Naive thymus-derived CD4-positive, alpha-beta T cell (primary cell): ENCODE results near the gene PSTPIP1. TPM values are rescaled to one million over a fixed set of nuclear protein-coding genes. Genes with fewer than 3 reads are reported as not detected.

Source experiments
- ATAC-seq: fragments of 150-1000 bp; cut with Tn5 transposase; 2 replicates; pipeline ENCODE4 v1.10.0; 2021; ENCODE audit warnings: mild to moderate bottlenecking, moderate library complexity
- CTCF ChIA-PET: fragments of 350-600 bp; sonication (Branson Sonifier 250); formaldehyde crosslinking; loops from one replicate; lab custom pipeline; 2021; ENCODE audit warnings: antibody characterized with exemption; lab: Charles Lee
- POLR2A ChIA-PET: fragments of 350-600 bp; sonication (Branson Sonifier 250); formaldehyde crosslinking; loops from one replicate; lab custom pipeline; 2021; ENCODE audit warnings: antibody characterized with exemption, inconsistent platforms; lab: Charles Lee
- DNase-seq, 9 donors: peaks; one replicate each; pipeline versions ENCODE4 v3.0.0 to v3.0.0-alpha.2; 2020 to 2022; ENCODE audit warnings: mixed read lengths in 1 of 9
- H3K27ac ChIP-seq: one replicate; pipeline ENCODE4 v1.7.0; 2013; ENCODE audit warnings: mild to moderate bottlenecking, low read depth, low read length, moderate library complexity
- H3K27me3 ChIP-seq, 2 donors: one replicate each; pipeline ENCODE4 v1.7.0; 2013; ENCODE audit warnings: low read length in 2 of 2, mild to moderate bottlenecking in 2 of 2, moderate library complexity in 2 of 2; ENCODE audit not compliant: control insufficient read depth in 2 of 2, insufficient read depth in 2 of 2
- H3K36me3 ChIP-seq, 3 experiments: 1 replicate in 2 of 3; 2 replicates in 1 of 3; pipeline ENCODE4 v1.7.0; 2013; ENCODE audit warnings: low read length in 3 of 3, mild to moderate bottlenecking in 3 of 3, moderate library complexity in 1 of 3; ENCODE audit not compliant: insufficient read depth in 3 of 3, control insufficient read depth in 2 of 3
- H3K4me1 ChIP-seq, 2 donors: one replicate each; pipeline ENCODE4 v1.7.0; 2013; ENCODE audit warnings: low read length in 2 of 2, mild to moderate bottlenecking in 2 of 2, moderate library complexity in 1 of 2; ENCODE audit not compliant: control insufficient read depth in 2 of 2, insufficient read depth in 2 of 2
- H3K4me3 ChIP-seq: 2 replicates; pipeline ENCODE4 v1.7.0; 2013; ENCODE audit warnings: mild to moderate bottlenecking, low read length
- H3K9me3 ChIP-seq, 3 experiments: 1 replicate in 2 of 3; 2 replicates in 1 of 3; pipeline ENCODE4 v1.7.0; 2013; ENCODE audit warnings: low read length in 3 of 3; ENCODE audit not compliant: control insufficient read depth in 2 of 3
- H3K27ac Mint-ChIP-seq, 9 donors: one replicate each; pipeline ENCODE4 v1.8.0; 2020 to 2022; ENCODE audit warnings: mixed read lengths in 9 of 9, mild to moderate bottlenecking in 8 of 9, moderate library complexity in 5 of 9, inconsistent platforms in 2 of 9
- H3K27me3 Mint-ChIP-seq, 5 donors: one replicate each; pipeline ENCODE4 v1.8.0; 2021 to 2022; ENCODE audit warnings: mixed read lengths in 5 of 5, mild to moderate bottlenecking in 1 of 5
- H3K36me3 Mint-ChIP-seq, 5 donors: one replicate each; pipeline ENCODE4 v1.8.0; 2020 to 2022; ENCODE audit warnings: mixed read lengths in 5 of 5, mild to moderate bottlenecking in 3 of 5, inconsistent platforms in 1 of 5
- H3K4me1 Mint-ChIP-seq, 7 donors: one replicate each; pipeline ENCODE4 v1.8.0; 2020 to 2022; ENCODE audit warnings: mixed read lengths in 7 of 7, mild to moderate bottlenecking in 3 of 7, inconsistent platforms in 1 of 7
- H3K4me3 Mint-ChIP-seq, 10 donors: one replicate each; pipeline ENCODE4 v1.8.0; 2020 to 2022; ENCODE audit warnings: mild to moderate bottlenecking in 10 of 10, mixed read lengths in 10 of 10, moderate library complexity in 6 of 10, inconsistent platforms in 2 of 10
- H3K9me3 Mint-ChIP-seq, 11 donors: one replicate each; pipeline ENCODE4 v1.8.0; 2020 to 2022; ENCODE audit warnings: mixed read lengths in 11 of 11, mild to moderate bottlenecking in 4 of 11, inconsistent platforms in 1 of 11, moderate library complexity in 1 of 11
- intact Hi-C, 2 donors: fragments of 100-400 bp; cut with micrococcal nuclease; formaldehyde crosslinking; loops; one replicate each; pipeline ENCODE4 v1.15.1; 2023
- polyA plus RNA-seq, 2 donors: library from polyadenylated mRNA; unstranded; fragments of 300-500 nt; fragmentation: Illumina TruSeq; gene quantifications; one replicate each; pipeline ENCODE4 v1.2.3, GENCODE V29; 2021
- total RNA-seq, 6 experiments: library from RNA in 5 of 6; stranded (reverse) in 5 of 6; gene quantifications; 1 replicate in 5 of 6; 2 replicates in 1 of 6; pipeline ENCODE4 v1.2.3 and lab custom pipeline; 2021 to 2026

The PSTPIP1 gene
- total and polyA plus RNA-seq, 7 experiments from 2014 or later: 29.1 to 182 (median 145) TPM

GRCh38 chr15:77076323-77076915, 81.5 kb downstream of the PSTPIP1 start:
- H3K27me3 ChIP-seq: peaks cover 0 to 2% of the 10 kb centered on the region in 2 donors
- Mint-ChIP-seq H3K27me3 (peaks cover 0 to 15% (median 0%) of the 10 kb centered on the region in 5 donors), H3K27ac (no peak overlapping the region), H3K36me3 (no peaks in the 10 kb centered on the region), H3K4me3 (no peak overlapping the region), H3K4me1 (peaks cover 0 to 9% (median 8%) of the 10 kb centered on the region in 7 donors), H3K9me3 (peaks cover 0 to 1% (median 0%) of the 10 kb centered on the region in 11 donors)
- no peak overlapping the region for H3K27ac ChIP-seq
- H3K36me3 ChIP-seq: no peaks in the 10 kb centered on the region
- DNase-seq: no peak
- ATAC-seq: no peak
- POLR2A ChIA-PET: interaction anchor here (1.5 kb wide), 1 partner anchor 10 kb away, joined by 3 read pairs; no protein-coding TSS in a partner anchor
- intact Hi-C loops: no loop called here
- CTCF ChIA-PET: no interaction called here
- no peak overlapping the region for H3K4me3 ChIP-seq
- H3K4me1 ChIP-seq: peaks cover under 1 to 3% of the 10 kb centered on the region in 2 donors
- H3K9me3 ChIP-seq: no peaks in the 10 kb centered on the region

- peaks cover 0 to 2% (median 0%) of the 10 kb centered on the region in 11 donors for H3K9me3 Mint-ChIP-seq
- Histone ChIP-seq H3K9me3 (no peaks in the 10 kb centered on the region), H3K36me3 (no peaks in the 10 kb centered on the region), H3K27ac (no peak overlapping the region), H3K4me1 (peaks cover 0 to 5% of the 10 kb centered on the region in 2 donors), H3K4me3 (no peak overlapping the region), H3K27me3 (no peaks in the 10 kb centered on the region)
- POLR2A ChIA-PET: interaction anchor here (1.0 to 1.6 kb wide), 2 partner anchors 11 to 103 kb away, joined by 3 to 4 read pairs; partner anchors contain the start of gene TSPAN3
- peaks cover 4 to 20% (median 15%) of the 10 kb centered on the region in 7 donors for H3K4me1 Mint-ChIP-seq
- peaks cover 0 to 8% (median 0%) of the 10 kb centered on the region in 5 donors for H3K27me3 Mint-ChIP-seq
- intact Hi-C loops: no loop called here
- H3K4me3 Mint-ChIP-seq: no peak overlapping the region
- DNase-seq (no peak), ATAC-seq (no peak)
- no peaks in the 10 kb centered on the region for H3K36me3 Mint-ChIP-seq
- CTCF ChIA-PET: no interaction called here
- no peak overlapping the region for H3K27ac Mint-ChIP-seq
Measured at GRCh38 chr15:77081971-77082370, 87.0 kb downstream of the PSTPIP1 start.

- Mint-ChIP-seq H3K4me3 (peak overlapping the region; percentile 63 to 91 (median 76)), H3K27ac (peak overlapping the region in 6 of 9 donors; percentile 52 to 91 (median 67)), H3K9me3 (peaks cover 0 to 2% (median 0%) of the 10 kb centered on the region in 11 donors), H3K27me3 (peaks cover 0 to 10% (median 0%) of the 10 kb centered on the region in 5 donors), H3K4me1 (peaks cover 4 to 20% (median 15%) of the 10 kb centered on the region in 7 donors), H3K36me3 (no peaks in the 10 kb centered on the region)
- Histone ChIP-seq H3K9me3 (no peaks in the 10 kb centered on the region), H3K36me3 (no peaks in the 10 kb centered on the region), H3K27me3 (no peaks in the 10 kb centered on the region), H3K4me1 (peaks cover 0 to 5% of the 10 kb centered on the region in 2 donors), H3K4me3 (no peak overlapping the region), H3K27ac (no peak overlapping the region)
- DNase-seq (peak; percentile 22 to 63 (median 50)), ATAC-seq (peak; percentile 93)
- ChIA-PET POLR2A (interaction anchor here (1.6 kb wide), 1 partner anchor 12 kb away, joined by 4 read pairs; the partner anchor contains the start of gene TSPAN3), CTCF (no interaction called here)
- intact Hi-C loops: no loop called here
Measured at GRCh38 chr15:77083381-77084160, 88.6 kb downstream of the PSTPIP1 start.

GRCh38 chr15:77084436-77084835, 89.5 kb downstream of the PSTPIP1 start:
- DNase-seq: no peak
- no peak for ATAC-seq
- POLR2A ChIA-PET: no interaction called here
- Mint-ChIP-seq H3K4me1 (peaks cover 4 to 20% (median 15%) of the 10 kb centered on the region in 7 donors), H3K4me3 (peak overlapping the region in 1 of 10 donors; percentile 91), H3K27ac (peak overlapping the region in 1 of 9 donors; percentile 48), H3K36me3 (no peaks in the 10 kb centered on the region), H3K27me3 (peaks cover 0 to 10% (median 0%) of the 10 kb centered on the region in 5 donors), H3K9me3 (peaks cover 0 to 2% (median 0%) of the 10 kb centered on the region in 11 donors)
- Histone ChIP-seq H3K36me3 (no peaks in the 10 kb centered on the region), H3K9me3 (no peaks in the 10 kb centered on the region), H3K4me3 (no peak overlapping the region), H3K4me1 (peaks cover 0 to 5% of the 10 kb centered on the region in 2 donors), H3K27ac (no peak overlapping the region), H3K27me3 (no peaks in the 10 kb centered on the region)
- intact Hi-C loops: no loop called here
- CTCF ChIA-PET: no interaction called here

- Histone ChIP-seq H3K4me3 (no peak overlapping the region), H3K4me1 (peaks cover 0 to 5% of the 10 kb centered on the region in 2 donors), H3K27ac (no peak overlapping the region), H3K27me3 (no peaks in the 10 kb centered on the region), H3K36me3 (no peaks in the 10 kb centered on the region), H3K9me3 (no peaks in the 10 kb centered on the region)
- Mint-ChIP-seq H3K9me3 (peaks cover 0 to 2% (median 0%) of the 10 kb centered on the region in 11 donors), H3K27me3 (peaks cover 0 to 14% (median 0%) of the 10 kb centered on the region in 5 donors), H3K4me3 (no peak overlapping the region), H3K36me3 (no peaks in the 10 kb centered on the region), H3K4me1 (peaks cover 4 to 20% (median 15%) of the 10 kb centered on the region in 7 donors), H3K27ac (peak overlapping the region in 1 of 9 donors; percentile 36)
- intact Hi-C loops: no loop called here
- ATAC-seq: no peak
- POLR2A ChIA-PET: no interaction called here
- CTCF ChIA-PET: no interaction called here
- DNase-seq: no peak
Measured at GRCh38 chr15:77085297-77085696, 90.4 kb downstream of the PSTPIP1 start.
